CD4-positive, alpha-beta T cell (primary cell): ENCODE data around the gene COX7A2. TPM values are rescaled to one million over a fixed set of nuclear protein-coding genes. Genes with fewer than 3 reads are reported as not detected.
A peak's percentile ranks its signal among the peaks of the same experiment; 100 is the strongest.

Experiments
- ATAC-seq: fragments of 200-7000 bp; cut with Tn5 transposase; one replicate; pipeline ENCODE4 v1.10.0; 2022; ENCODE audit warnings: mild to moderate bottlenecking; ENCODE audit not compliant: poor library complexity
- CTCF ChIA-PET: fragments of 350-600 bp; sonication (Branson Sonifier 250); formaldehyde crosslinking; loops from one replicate; lab custom pipeline; 2021; ENCODE audit warnings: antibody characterized with exemption, inconsistent platforms; lab: Charles Lee
- POLR2A ChIA-PET: fragments of 350-600 bp; sonication (Branson Sonifier 250); formaldehyde crosslinking; loops from one replicate; lab custom pipeline; 2021; ENCODE audit warnings: antibody characterized with exemption, inconsistent platforms; lab: Charles Lee
- DNase-seq, 14 experiments: peaks; one replicate each; pipeline ENCODE4 v3.0.0-alpha.2; 2013 to 2020; ENCODE audit warnings: mixed read lengths in 2 of 14
- H3K27ac ChIP-seq, 2 donors: one replicate each; pipeline versions ENCODE4 v1.5.1 to v1.7.0; 2013; ENCODE audit warnings: low read length in 2 of 2, low read depth in 1 of 2, mild to moderate bottlenecking in 1 of 2
- H3K27me3 ChIP-seq, 2 experiments: 1 replicate in 1 of 2; 2 replicates in 1 of 2; pipeline versions ENCODE4 v1.6.1 to v1.7.0; 2013; ENCODE audit warnings: low read length in 2 of 2, control low read depth in 1 of 2, mild to moderate bottlenecking in 1 of 2, moderate library complexity in 1 of 2; ENCODE audit not compliant: insufficient read depth in 2 of 2, control insufficient read depth in 1 of 2
- H3K36me3 ChIP-seq: one replicate; pipeline ENCODE4 v1.6.1; 2013; ENCODE audit warnings: low read length, control low read depth; ENCODE audit not compliant: insufficient read depth
- H3K4me1 ChIP-seq: one replicate; pipeline ENCODE4 v1.6.1; 2013; ENCODE audit warnings: low read length, control low read depth; ENCODE audit not compliant: insufficient read depth
- H3K4me3 ChIP-seq: one replicate; pipeline ENCODE4 v1.5.1; 2013; ENCODE audit warnings: mild to moderate bottlenecking, low read length, moderate library complexity
- H3K9me3 ChIP-seq, 2 experiments: 1 replicate in 1 of 2; 2 replicates in 1 of 2; pipeline versions ENCODE4 v1.6.1 to v1.7.0; 2013; ENCODE audit warnings: low read length in 2 of 2, mild to moderate bottlenecking in 2 of 2, control low read depth in 1 of 2, moderate library complexity in 1 of 2; ENCODE audit not compliant: control insufficient read depth in 1 of 2, insufficient read depth in 1 of 2
- H3K27ac Mint-ChIP-seq: one replicate; pipeline ENCODE4 v1.8.0; 2020; ENCODE audit warnings: mixed read lengths
- H3K27me3 Mint-ChIP-seq: one replicate; pipeline ENCODE4 v1.8.0; 2021; ENCODE audit warnings: mixed read lengths
- H3K36me3 Mint-ChIP-seq: one replicate; pipeline ENCODE4 v1.8.0; 2021; ENCODE audit warnings: low read depth, mixed read lengths
- H3K4me1 Mint-ChIP-seq: one replicate; pipeline ENCODE4 v1.8.0; 2021; ENCODE audit warnings: low read depth, mixed read lengths
- H3K4me3 Mint-ChIP-seq: one replicate; pipeline ENCODE4 v1.8.0; 2020; ENCODE audit warnings: mild to moderate bottlenecking, mixed read lengths
- H3K9me3 Mint-ChIP-seq: one replicate; pipeline ENCODE4 v1.8.0; 2020; ENCODE audit warnings: mixed read lengths
- CTCF ChIP-seq: fragments of 200-600 bp; IDR thresholded peaks from one replicate; pipeline ENCODE4 v1.8.0; 2022; ENCODE audit warnings: antibody characterized with exemption, mild to moderate bottlenecking
- intact Hi-C, 2 experiments: fragments of 100-400 bp; cut with DNase I in 1 of 2; cut with micrococcal nuclease in 1 of 2; formaldehyde crosslinking; loops; one replicate each; pipeline versions ENCODE4 v1.15.1 to v1.9.0; 2023 to 2025; cut with DNase I, micrococcal nuclease
- total RNA-seq, 174 experiments: library from RNA in 2 of 174; stranded (reverse) in 2 of 174; gene quantifications; one replicate each; pipeline ENCODE4 v1.2.3 and lab custom pipeline; 2021 to 2026

COX7A2 gene
- total RNA-seq, 2 experiments from 2014 or later: 189 to 195 TPM

- TF ChIP-seq CTCF: no peak
- Histone ChIP-seq H3K4me1 (no peaks in the 10 kb centered on the region), H3K27ac (no peak overlapping the region), H3K36me3 (peaks cover 18% of the 10 kb centered on the region), H3K9me3 (no peaks in the 10 kb centered on the region), H3K27me3 (no peaks in the 10 kb centered on the region), H3K4me3 (no peak overlapping the region)
- CTCF ChIA-PET: interaction anchor here (0.6 to 1.5 kb wide), 7 partner anchors 11 to 1775 kb away, joined by 3 to 5 read pairs (median 4); partner anchors contain the start of gene TMEM30A
- H3K27ac Mint-ChIP-seq: no peak overlapping the region
- H3K36me3 Mint-ChIP-seq: peaks cover 46% of the 10 kb centered on the region
- DNase-seq: no peak
- H3K27me3 Mint-ChIP-seq: no peaks in the 10 kb centered on the region
- intact Hi-C loops: loop anchor here (2.0 kb wide), 2 partner anchors 17 to 259 kb away; partner anchors contain the start of gene TMEM30A (in 1 of the 2)
- H3K9me3 Mint-ChIP-seq: no peaks in the 10 kb centered on the region
- no peak for ATAC-seq
- POLR2A ChIA-PET: interaction anchor here (1.4 to 1.7 kb wide), 2 partner anchors 11 to 24 kb away, joined by 4 to 5 read pairs; partner anchors contain the start of gene COX7A2
- H3K4me1 Mint-ChIP-seq: peaks cover 49% of the 10 kb centered on the region
- H3K4me3 Mint-ChIP-seq: no peak overlapping the region
These were observed 23.9 kb upstream of the COX7A2 start for GRCh38 chr6:75267461-75267860.

- POLR2A ChIA-PET: interaction anchor here (1.4 to 1.7 kb wide), 2 partner anchors 12 to 23 kb away, joined by 4 to 5 read pairs; partner anchors contain the start of gene COX7A2
These were observed 23.2 kb upstream of the COX7A2 start for GRCh38 chr6:75266716-75267291.

GRCh38 chr6:75263401-75263750 is 19.8 kb upstream of the COX7A2 start:
- no peak overlapping the region for H3K27ac Mint-ChIP-seq
- H3K27me3 Mint-ChIP-seq: no peaks in the 10 kb centered on the region
- Histone ChIP-seq H3K9me3 (no peaks in the 10 kb centered on the region), H3K36me3 (peaks cover 50% of the 10 kb centered on the region), H3K27ac (no peak overlapping the region), H3K4me3 (no peak overlapping the region), H3K4me1 (no peaks in the 10 kb centered on the region), H3K27me3 (no peaks in the 10 kb centered on the region)
- no peak overlapping the region for H3K4me3 Mint-ChIP-seq
- DNase-seq (no peak), ATAC-seq (no peak)
- POLR2A ChIA-PET: interaction anchor here (1.0 kb wide), 1 partner anchor 12 kb away, joined by 3 read pairs; no protein-coding TSS in a partner anchor
- intact Hi-C loops: no loop called here
- CTCF ChIA-PET: no interaction called here
- H3K4me1 Mint-ChIP-seq: peaks cover 15% of the 10 kb centered on the region
- H3K36me3 Mint-ChIP-seq: peaks cover 70% of the 10 kb centered on the region
- no peaks in the 10 kb centered on the region for H3K9me3 Mint-ChIP-seq
- TF ChIP-seq CTCF: no peak

More at GRCh38 chr6:75266716-75267291, 23.2 kb upstream of the COX7A2 start:
- peak; percentile 89 for TF ChIP-seq CTCF
- H3K27ac ChIP-seq: no peak overlapping the region
- Mint-ChIP-seq H3K27ac (peak overlapping the region; percentile 0), H3K4me1 (peaks cover 43% of the 10 kb centered on the region), H3K9me3 (no peaks in the 10 kb centered on the region), H3K4me3 (no peak overlapping the region), H3K27me3 (no peaks in the 10 kb centered on the region), H3K36me3 (peaks cover 46% of the 10 kb centered on the region)
- no peaks in the 10 kb centered on the region for H3K9me3 ChIP-seq
- no peak overlapping the region for H3K4me3 ChIP-seq
- intact Hi-C loops: loop anchor here (1.0 to 2.0 kb wide), 4 partner anchors 18 to 279 kb away; partner anchors contain the start of gene TMEM30A (in 1 of the 2)
- no peaks in the 10 kb centered on the region for H3K27me3 ChIP-seq
- H3K4me1 ChIP-seq: no peaks in the 10 kb centered on the region
- ATAC-seq (peak; percentile 76), DNase-seq (peak in 3 of 14 experiments; percentile 58 to 67 (median 66))
- CTCF ChIA-PET: interaction anchor here (0.6 to 1.5 kb wide), 9 partner anchors 8 to 1775 kb away, joined by 3 to 5 read pairs (median 3); partner anchors contain the start of gene TMEM30A
- peaks cover 20% of the 10 kb centered on the region for H3K36me3 ChIP-seq
